Measurements from ENCODE around the gene PDE3B. TPM values are rescaled to one million over a fixed set of nuclear protein-coding genes. Genes with fewer than 3 reads are reported as not detected.
A peak's percentile ranks its signal among the peaks of the same experiment; 100 is the strongest.

PDE3B gene
- total and polyA plus RNA-seq, 9 of the 15 experiments (the other 6 are each of a cell fraction or from before 2014, with no cell fraction given) = 2.3 to 22.5 (median 12.2) TPM

DNA sequence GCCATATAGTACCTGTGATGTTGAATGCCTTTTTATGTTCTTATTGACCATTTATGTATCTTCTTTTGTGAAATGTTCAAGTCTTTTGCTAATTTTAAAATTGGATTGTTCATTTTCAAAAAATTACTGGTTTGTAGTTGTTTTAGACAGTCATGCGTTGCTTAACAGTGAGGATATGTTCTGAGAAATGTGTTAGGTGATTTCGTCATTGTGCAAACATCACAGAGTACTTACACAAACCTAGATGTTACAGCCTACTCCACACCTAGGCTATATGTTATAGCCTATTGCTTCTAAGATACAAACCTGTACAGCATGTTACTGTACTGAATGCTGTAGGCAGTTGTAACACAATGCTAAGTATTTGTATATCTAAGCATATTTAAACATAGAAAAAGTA, 32.5 kb downstream of the PDE3B start:
- TF ChIP-seq HINFP (tag; conservative IDR thresholded peaks at IDR 0.05; ENCODE audit: low read depth) = no peak
- TF ChIP-seq LCOR (CRISPR knock-in tag; IDR thresholded peaks at IDR 0.05) = no peak
- no peak for TF ChIP-seq ZHX1 (conservative IDR thresholded peaks at IDR 0.05; ENCODE audit: low read length)
- TF ChIP-seq CEBPG (CRISPR knock-in tag; IDR thresholded peaks at IDR 0.05) = no peak
- TF ChIP-seq CEBPG (tag; conservative IDR thresholded peaks at IDR 0.05 in 1 of 2, IDR thresholded peaks at IDR 0.05 in 1 of 2) = 0 out of 4 replicates have a peak, but pooled peaks of 1 of the 2 experiments have one; percentile 49
- TF ChIP-seq POLR2A (conservative IDR thresholded peaks at IDR 0.05) = no peak
- TF ChIP-seq CEBPB (tag; IDR thresholded peaks at IDR 0.05) = peak; percentile 74
- peak; percentile 39; the same call in 1 of the 2 replicates for TF ChIP-seq ATF3 (IDR thresholded peaks at IDR 0.05)
- no peak for TF ChIP-seq ATF3 (CRISPR knock-in tag; conservative IDR thresholded peaks at IDR 0.05)
- no peak for TF ChIP-seq C11orf30 (IDR thresholded peaks at IDR 0.05; ENCODE audit: low read depth)
- peaks cover 0 to 8% of the 10 kb centered on the region in 2 experiments; a peak in 3 of 5 replicates for H3K4me1 ChIP-seq (replicated peaks in 1 of 2; ENCODE audit: control insufficient read depth in 2 of 2, insufficient read depth in 2 of 2, low read length in 2 of 2)
- in situ Hi-C loops (cut with MboI) = no loop called here
- no peaks in the 10 kb centered on the region for H3K9me3 ChIP-seq (replicated peaks; ENCODE audit: control insufficient read depth, insufficient read depth, low read depth, low read length)
- no peak overlapping the region for H3K9ac ChIP-seq (ENCODE audit: insufficient read depth in 1 of 2, low read depth in 2 of 2, low read length in 2 of 2)
- H4K20me1 ChIP-seq (replicated peaks; ENCODE audit: control insufficient read depth, insufficient read depth, low read length) = no peaks in the 10 kb centered on the region
- no peak overlapping the region for H3K4me2 ChIP-seq (ENCODE audit: insufficient read depth, low read length)
- intact Hi-C loops (cut with micrococcal nuclease) = no loop called here
- DNase-seq (ENCODE audit: extremely low read depth in 1 of 4, low spot score in 3 of 4) = no peak
- CTCF ChIA-PET (ENCODE audit: low intra/inter-chr PET ratio) = no interaction called here
- no TSS peak for BruUV-seq (replicated peaks)
- H3K27ac ChIP-seq (ENCODE audit: extremely low read depth, low read depth, low read length) = no peak overlapping the region
- H3K27me3 ChIP-seq (ENCODE audit: control insufficient read depth in 2 of 2, insufficient read depth in 2 of 2, low read length in 2 of 2) = no peaks in the 10 kb centered on the region
- peaks cover 9% of the 10 kb centered on the region; the same call in 1 of the 3 replicates for H3K36me3 ChIP-seq (ENCODE audit: control insufficient read depth, insufficient read depth, low read length)
- H3K79me2 ChIP-seq (ENCODE audit: control insufficient read depth, insufficient read depth, low read length) = peaks cover 46% of the 10 kb centered on the region
- ATAC-seq = no peak; the same call in 2 of the 3 replicates
- WGBS (ENCODE audit: insufficient coverage, low coverage, missing lambda C conversion rate) = 69% methylated on average over 2 of the region's 2 CpGs
- POLR2A ChIA-PET = no interaction called here
- FAIRE-seq = no peak
- H3K9me1 ChIP-seq (ENCODE audit: control insufficient read depth, insufficient read depth, low read length) = no peaks in the 10 kb centered on the region
- no peak overlapping the region for H2AFZ ChIP-seq (ENCODE audit: low read depth, low read length)
- H3K4me3 ChIP-seq = no peak overlapping the region

Measured in K562 (cell line).